ENCODE data around the gene PRTFDC1.

The PRTFDC1 gene

DNA sequence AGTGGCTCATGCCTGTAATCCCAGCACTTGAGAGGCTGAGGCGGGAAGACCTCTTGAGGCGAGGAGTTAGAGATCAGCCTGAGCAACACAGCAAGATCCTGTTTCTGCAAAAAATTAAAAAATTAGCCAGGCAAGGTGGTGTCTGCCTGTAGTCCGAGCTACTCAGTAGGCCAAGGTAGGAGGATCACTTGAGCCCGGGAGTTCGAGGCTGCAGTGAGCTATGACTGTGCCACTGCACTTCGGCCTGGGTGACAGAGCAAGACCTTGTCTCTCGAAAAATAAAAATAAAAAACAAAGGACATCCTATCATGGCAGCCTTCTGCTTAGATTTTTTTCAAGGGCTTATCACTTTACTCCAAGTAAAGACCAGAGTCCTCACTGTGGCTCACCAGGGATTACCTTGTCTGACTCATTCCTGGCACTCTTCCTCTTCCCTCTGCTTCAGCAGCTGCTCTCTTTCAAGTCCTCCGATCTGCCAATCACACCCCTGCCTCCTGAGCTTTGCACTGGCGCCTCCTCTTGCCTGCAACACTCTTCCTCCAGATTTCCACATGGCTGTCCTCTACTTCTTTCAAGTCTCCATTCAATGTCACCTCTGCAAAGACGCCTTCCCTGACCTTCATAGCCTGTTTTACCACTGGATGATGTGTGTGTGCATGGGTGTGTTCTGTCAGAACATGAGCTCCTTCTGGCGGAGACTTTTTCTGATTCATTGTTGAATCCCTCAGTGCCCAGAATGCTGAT is 7.7 kb downstream of the PRTFDC1 start:
- TF ChIP-seq SPI1 (IDR thresholded peaks at IDR 0.05; ENCODE audit: low read depth, low read length), result no peak
- TF ChIP-seq POLR2AphosphoS5 (IDR thresholded peaks at IDR 0.05; ENCODE audit: low read depth, low read length), result no peak
- no peak for TF ChIP-seq POLR2A (IDR thresholded peaks at IDR 0.05; ENCODE audit: low read depth, low read length)
- no peak for TF ChIP-seq TAF1 (IDR thresholded peaks at IDR 0.05; ENCODE audit: low read depth, low read length)
- no peak for TF ChIP-seq POU2F2 (IDR thresholded peaks at IDR 0.05; ENCODE audit: low read depth, low read length)
- TF ChIP-seq PAX5 (IDR thresholded peaks at IDR 0.05; ENCODE audit: insufficient read depth, low read length, severe bottlenecking), result no peak
- FAIRE-seq, result no peak
- no peak for DNase-seq (ENCODE audit: insufficient read length, low spot score)

DNA sequence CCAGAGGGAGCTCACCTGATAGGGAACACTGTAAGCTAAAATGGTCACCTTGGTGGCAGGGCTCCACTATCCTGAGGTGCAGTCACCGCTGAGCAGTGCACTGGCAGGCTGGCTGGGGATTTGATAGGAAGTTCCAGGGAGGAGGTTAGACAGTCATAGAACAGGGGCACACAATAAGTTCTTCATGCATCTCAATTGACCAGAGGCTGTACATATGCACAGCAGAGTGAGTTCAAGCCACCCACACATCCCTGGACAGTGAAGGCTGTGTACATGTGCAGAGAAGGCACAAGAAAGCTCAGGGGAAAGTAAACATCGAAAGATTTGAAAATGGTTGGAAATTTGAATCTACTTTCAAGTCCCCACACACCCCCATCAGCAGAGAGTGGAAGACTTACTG is 13.9 kb downstream of the PRTFDC1 start:
- FAIRE-seq (no peak), DNase-seq (ENCODE audit: insufficient read length, low spot score) (no peak)
- TF ChIP-seq SPI1 (IDR thresholded peaks at IDR 0.05; ENCODE audit: low read depth, low read length) (no peak), POLR2A (IDR thresholded peaks at IDR 0.05; ENCODE audit: low read depth, low read length) (no peak), POLR2AphosphoS5 (IDR thresholded peaks at IDR 0.05; ENCODE audit: low read depth, low read length) (no peak), POU2F2 (IDR thresholded peaks at IDR 0.05; ENCODE audit: low read depth, low read length) (no peak), TAF1 (IDR thresholded peaks at IDR 0.05; ENCODE audit: low read depth, low read length) (no peak), PAX5 (IDR thresholded peaks at IDR 0.05; ENCODE audit: insufficient read depth, low read length, severe bottlenecking) (no peak)

DNA sequence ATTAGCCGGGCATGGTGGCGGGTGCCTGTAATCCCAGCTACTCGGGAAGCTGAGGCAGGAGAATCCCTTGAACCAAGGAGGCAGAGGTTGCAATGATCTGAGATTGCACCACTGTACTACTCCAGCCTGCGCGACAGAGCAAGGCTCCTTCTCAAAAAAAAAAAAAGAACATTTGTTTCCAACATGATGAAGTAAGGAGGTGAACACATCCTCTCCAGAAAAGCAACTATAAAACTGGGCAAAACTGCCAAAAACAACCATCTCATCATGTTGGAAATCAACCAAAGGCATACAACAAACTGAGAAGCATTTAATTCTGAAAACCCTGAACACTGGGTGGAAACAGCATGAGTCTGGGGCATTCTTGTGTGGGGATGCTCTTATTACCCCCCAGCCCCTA is 14.3 kb downstream of the PRTFDC1 start:
- no peak for FAIRE-seq
- no peak for TF ChIP-seq PAX5 (IDR thresholded peaks at IDR 0.05; ENCODE audit: insufficient read depth, low read length, severe bottlenecking)
- no peak for TF ChIP-seq SPI1 (IDR thresholded peaks at IDR 0.05; ENCODE audit: low read depth, low read length)
- TF ChIP-seq POU2F2 (IDR thresholded peaks at IDR 0.05; ENCODE audit: low read depth, low read length), result no peak
- TF ChIP-seq POLR2A (IDR thresholded peaks at IDR 0.05; ENCODE audit: low read depth, low read length), result no peak
- TF ChIP-seq TAF1 (IDR thresholded peaks at IDR 0.05; ENCODE audit: low read depth, low read length), result no peak
- no peak for TF ChIP-seq POLR2AphosphoS5 (IDR thresholded peaks at IDR 0.05; ENCODE audit: low read depth, low read length)

DNA sequence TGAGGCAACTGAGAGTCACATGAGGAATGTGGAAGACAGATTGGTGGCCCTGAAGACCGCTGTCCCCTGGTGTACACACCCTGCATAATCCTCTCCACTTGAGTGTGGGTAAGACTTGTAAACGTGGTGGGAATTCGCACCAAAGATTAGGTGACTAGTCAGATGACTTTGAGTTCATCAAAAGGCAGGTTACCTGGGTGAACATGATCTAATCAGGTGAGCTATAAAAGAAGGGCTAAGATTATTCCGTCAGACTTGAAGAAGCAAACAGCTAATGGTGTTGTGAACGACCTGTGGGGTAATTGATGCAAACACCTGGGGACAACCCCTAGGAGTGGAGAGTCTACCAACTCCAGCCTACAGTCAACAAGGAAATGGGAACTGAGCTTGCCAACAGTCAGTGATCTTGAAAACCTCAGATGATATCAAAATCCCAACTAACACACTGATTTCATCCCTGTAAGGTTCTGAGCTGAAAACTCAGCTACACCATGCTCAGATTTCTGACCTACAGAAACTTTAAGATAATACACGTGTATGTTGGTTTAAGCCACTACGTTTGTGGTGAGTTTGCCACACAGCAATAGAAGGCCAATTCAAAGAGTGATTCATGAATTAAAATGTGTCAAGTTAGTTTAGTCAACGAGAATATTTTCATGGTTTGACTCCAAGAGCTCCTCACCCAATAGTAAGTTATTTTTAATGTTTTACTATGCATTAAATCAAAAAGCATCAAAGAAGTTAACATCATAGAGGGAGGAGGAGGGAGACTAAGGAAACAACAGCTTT is 16.7 kb downstream of the PRTFDC1 start:
- no peak for TF ChIP-seq POU2F2 (IDR thresholded peaks at IDR 0.05; ENCODE audit: low read depth, low read length)
- TF ChIP-seq PAX5 (IDR thresholded peaks at IDR 0.05; ENCODE audit: insufficient read depth, low read length, severe bottlenecking), result no peak
- no peak for TF ChIP-seq SPI1 (IDR thresholded peaks at IDR 0.05; ENCODE audit: low read depth, low read length)
- no peak for TF ChIP-seq TAF1 (IDR thresholded peaks at IDR 0.05; ENCODE audit: low read depth, low read length)
- TF ChIP-seq POLR2AphosphoS5 (IDR thresholded peaks at IDR 0.05; ENCODE audit: low read depth, low read length), result no peak
- TF ChIP-seq POLR2A (IDR thresholded peaks at IDR 0.05; ENCODE audit: low read depth, low read length), result no peak
- FAIRE-seq (no peak), DNase-seq (ENCODE audit: insufficient read length, low spot score) (no peak)

More for the DNA sequence above, 14.3 kb downstream of the PRTFDC1 start:
- no peak for DNase-seq (ENCODE audit: insufficient read length, low spot score)

DNA sequence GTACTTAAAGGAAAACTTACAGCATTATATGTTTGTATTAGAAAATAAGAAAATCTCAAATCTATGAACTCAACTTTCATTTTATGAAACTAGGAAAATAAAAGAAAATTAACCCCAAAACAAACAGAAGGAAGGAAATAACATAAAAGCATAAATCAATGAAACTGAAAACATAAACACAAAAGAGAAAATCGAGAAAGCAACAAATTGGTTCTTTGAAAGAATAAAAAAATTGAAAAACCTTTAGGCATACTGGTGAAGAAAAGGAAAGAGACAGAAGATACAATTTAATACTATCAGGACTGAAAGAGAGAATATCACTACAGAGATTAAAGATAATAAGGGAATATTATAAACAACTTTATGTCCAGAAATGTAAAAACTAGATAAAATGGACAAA is 21.2 kb downstream of the PRTFDC1 start:
- FAIRE-seq (no peak), DNase-seq (ENCODE audit: insufficient read length, low spot score) (no peak)
- TF ChIP-seq SPI1 (IDR thresholded peaks at IDR 0.05; ENCODE audit: low read depth, low read length) (no peak), POU2F2 (IDR thresholded peaks at IDR 0.05; ENCODE audit: low read depth, low read length) (no peak), PAX5 (IDR thresholded peaks at IDR 0.05; ENCODE audit: insufficient read depth, low read length, severe bottlenecking) (no peak), POLR2AphosphoS5 (IDR thresholded peaks at IDR 0.05; ENCODE audit: low read depth, low read length) (no peak), TAF1 (IDR thresholded peaks at IDR 0.05; ENCODE audit: low read depth, low read length) (no peak), POLR2A (IDR thresholded peaks at IDR 0.05; ENCODE audit: low read depth, low read length) (no peak)

DNA sequence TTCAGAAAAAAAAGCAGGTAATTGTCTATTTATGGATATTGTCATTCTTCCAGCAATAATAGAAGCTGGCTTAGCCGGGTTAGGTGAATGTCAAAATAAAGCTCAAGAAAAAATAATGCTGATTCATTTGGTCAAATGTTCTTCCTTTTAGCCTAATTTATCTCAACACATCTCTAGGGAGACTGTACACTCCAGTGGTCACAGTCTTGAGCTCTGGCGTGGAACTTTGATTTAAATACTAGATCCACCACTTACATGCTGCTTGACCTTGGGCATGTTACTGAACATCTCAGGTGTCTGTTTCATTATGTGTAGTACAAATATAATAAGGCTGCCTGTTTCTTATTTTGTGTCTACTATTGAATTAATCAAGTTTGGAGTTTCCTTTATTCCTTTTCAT is 22.0 kb downstream of the PRTFDC1 start:
- DNase-seq (ENCODE audit: insufficient read length, low spot score) (no peak), FAIRE-seq (no peak)
- TF ChIP-seq POLR2AphosphoS5 (IDR thresholded peaks at IDR 0.05; ENCODE audit: low read depth, low read length), result no peak
- no peak for TF ChIP-seq POLR2A (IDR thresholded peaks at IDR 0.05; ENCODE audit: low read depth, low read length)
- TF ChIP-seq SPI1 (IDR thresholded peaks at IDR 0.05; ENCODE audit: low read depth, low read length), result no peak

DNA sequence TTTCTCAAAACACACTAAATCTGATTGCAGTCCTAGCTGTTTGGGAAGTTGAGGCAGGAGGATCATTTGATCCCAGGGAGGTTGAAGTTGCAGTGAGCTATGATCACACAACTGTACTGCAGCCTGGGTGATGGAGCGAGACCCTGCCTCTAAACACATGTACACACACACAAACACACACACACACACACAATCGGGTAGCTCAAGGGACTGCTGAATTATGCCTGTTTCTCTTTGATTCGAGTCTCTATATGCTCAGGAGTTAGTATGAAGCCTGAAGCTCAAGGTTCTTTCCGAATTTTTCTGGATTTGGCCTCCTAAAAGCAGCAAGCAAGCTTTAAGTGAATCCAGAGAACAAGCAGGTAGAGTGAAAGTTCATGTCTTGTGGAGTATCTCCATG is 22.5 kb downstream of the PRTFDC1 start:
- TF ChIP-seq TAF1 (IDR thresholded peaks at IDR 0.05; ENCODE audit: low read depth, low read length) (no peak), POU2F2 (IDR thresholded peaks at IDR 0.05; ENCODE audit: low read depth, low read length) (no peak), SPI1 (IDR thresholded peaks at IDR 0.05; ENCODE audit: low read depth, low read length) (no peak), POLR2A (IDR thresholded peaks at IDR 0.05; ENCODE audit: low read depth, low read length) (no peak), POLR2AphosphoS5 (IDR thresholded peaks at IDR 0.05; ENCODE audit: low read depth, low read length) (no peak), PAX5 (IDR thresholded peaks at IDR 0.05; ENCODE audit: insufficient read depth, low read length, severe bottlenecking) (no peak)
- no peak for DNase-seq (ENCODE audit: insufficient read length, low spot score)
- FAIRE-seq, result no peak

DNA sequence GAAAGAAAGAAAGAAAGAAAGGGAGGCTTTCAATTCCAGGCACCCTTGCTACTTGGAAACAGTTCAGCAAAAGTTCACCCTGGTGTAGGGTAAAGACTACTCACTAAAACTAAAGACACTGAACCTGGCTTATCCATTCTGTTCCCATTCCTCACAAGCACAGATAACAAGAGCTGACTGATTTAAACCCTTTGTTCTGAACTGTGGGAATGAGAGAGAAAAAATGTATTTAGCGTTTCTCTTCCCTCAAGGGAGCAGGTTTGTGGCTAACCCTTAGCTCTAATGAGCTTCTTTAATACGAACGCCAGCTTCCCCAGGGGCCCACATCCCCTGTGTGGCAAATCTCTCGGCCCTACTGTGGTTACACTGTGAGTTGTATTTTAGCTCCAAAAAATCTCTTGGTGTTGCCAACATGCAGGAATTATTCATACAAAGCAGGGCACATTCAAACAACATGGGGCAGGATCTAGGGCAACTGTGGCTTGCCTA is 23.3 kb downstream of the PRTFDC1 start:
- no peak for TF ChIP-seq SPI1 (IDR thresholded peaks at IDR 0.05; ENCODE audit: low read depth, low read length)
- TF ChIP-seq TAF1 (IDR thresholded peaks at IDR 0.05; ENCODE audit: low read depth, low read length), result no peak
- TF ChIP-seq PAX5 (IDR thresholded peaks at IDR 0.05; ENCODE audit: insufficient read depth, low read length, severe bottlenecking), result no peak
- TF ChIP-seq POU2F2 (IDR thresholded peaks at IDR 0.05; ENCODE audit: low read depth, low read length), result no peak
- TF ChIP-seq POLR2A (IDR thresholded peaks at IDR 0.05; ENCODE audit: low read depth, low read length), result no peak
- TF ChIP-seq POLR2AphosphoS5 (IDR thresholded peaks at IDR 0.05; ENCODE audit: low read depth, low read length), result no peak
- no peak for DNase-seq (ENCODE audit: insufficient read length, low spot score)
- no peak for FAIRE-seq

DNA sequence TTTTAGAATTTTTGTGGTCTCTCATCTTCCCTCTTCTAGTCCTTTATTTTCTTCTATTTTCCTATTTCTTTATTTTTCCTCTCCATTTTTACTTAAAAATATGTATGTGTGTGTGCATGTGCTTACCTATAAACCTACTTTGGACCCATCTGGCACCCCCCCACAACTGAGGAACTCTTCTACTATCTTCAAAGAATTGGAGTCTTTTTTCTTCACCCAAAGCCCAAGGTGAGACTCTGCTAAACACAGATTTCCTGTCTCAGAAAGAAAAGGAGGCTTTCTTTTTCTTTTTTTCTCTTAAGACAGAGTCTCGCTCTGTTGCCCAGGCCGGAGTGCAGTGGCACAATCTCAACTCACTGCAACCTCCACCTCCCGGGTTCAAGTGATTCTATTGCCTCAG is 24.2 kb downstream of the PRTFDC1 start:
- DNase-seq (ENCODE audit: insufficient read length, low spot score), result no peak
- no peak for FAIRE-seq
- TF ChIP-seq TAF1 (IDR thresholded peaks at IDR 0.05; ENCODE audit: low read depth, low read length) (no peak), POLR2AphosphoS5 (IDR thresholded peaks at IDR 0.05; ENCODE audit: low read depth, low read length) (no peak), POU2F2 (IDR thresholded peaks at IDR 0.05; ENCODE audit: low read depth, low read length) (no peak), POLR2A (IDR thresholded peaks at IDR 0.05; ENCODE audit: low read depth, low read length) (no peak), SPI1 (IDR thresholded peaks at IDR 0.05; ENCODE audit: low read depth, low read length) (no peak), PAX5 (IDR thresholded peaks at IDR 0.05; ENCODE audit: insufficient read depth, low read length, severe bottlenecking) (no peak)
